CD4-positive, CD25-positive, alpha-beta regulatory T cell (primary cell): ENCODE measurements around the gene VPS11. TPM values are rescaled to one million over a fixed set of nuclear protein-coding genes. Genes with fewer than 3 reads are reported as not detected.

Experiments
- ATAC-seq, 2 donors: fragments of 150-1000 bp; cut with Tn5 transposase; one replicate each; pipeline ENCODE4 v1.10.0; 2021; ENCODE audit warnings: low read depth in 2 of 2, moderate number of reproducible peaks in 2 of 2, moderate library complexity in 1 of 2
- DNase-seq, 3 donors: peaks; one replicate each; pipeline versions ENCODE4 v3.0.0 to v3.0.0-alpha.2; 2012 to 2022; ENCODE audit warnings: mixed read lengths in 1 of 3
- H3K27ac ChIP-seq: one replicate; pipeline ENCODE4 v1.7.0; 2013; ENCODE audit warnings: mild to moderate bottlenecking, low read length; ENCODE audit not compliant: insufficient read depth, poor library complexity, severe bottlenecking
- H3K27me3 ChIP-seq: one replicate; pipeline ENCODE4 v1.7.0; 2013; ENCODE audit warnings: low read length; ENCODE audit not compliant: control insufficient read depth, insufficient read depth
- H3K36me3 ChIP-seq: one replicate; pipeline ENCODE4 v1.7.0; 2013; ENCODE audit warnings: mild to moderate bottlenecking, low read length, moderate library complexity; ENCODE audit not compliant: control insufficient read depth, insufficient read depth
- H3K4me1 ChIP-seq: 2 replicates; pipeline ENCODE4 v1.7.0; 2013; ENCODE audit warnings: mild to moderate bottlenecking, low read length; ENCODE audit not compliant: insufficient read depth, control insufficient read depth, poor library complexity, severe bottlenecking
- H3K4me3 ChIP-seq: one replicate; pipeline ENCODE4 v1.7.0; 2013; ENCODE audit warnings: low read depth, mild to moderate bottlenecking, low read length, moderate library complexity
- H3K9me3 ChIP-seq, 2 experiments: 1 replicate in 1 of 2; 2 replicates in 1 of 2; pipeline ENCODE4 v1.7.0; 2013; ENCODE audit warnings: low read length in 2 of 2, mild to moderate bottlenecking in 1 of 2, moderate library complexity in 1 of 2; ENCODE audit not compliant: control insufficient read depth in 2 of 2
- H3K27ac Mint-ChIP-seq, 3 donors: one replicate each; pipeline ENCODE4 v1.8.0; 2020 to 2022; ENCODE audit warnings: mild to moderate bottlenecking in 3 of 3, mixed read lengths in 3 of 3, moderate library complexity in 2 of 3
- H3K27me3 Mint-ChIP-seq: one replicate; pipeline ENCODE4 v1.8.0; 2022; ENCODE audit warnings: mild to moderate bottlenecking, mixed read lengths
- H3K36me3 Mint-ChIP-seq: one replicate; pipeline ENCODE4 v1.8.0; 2020; ENCODE audit warnings: mixed read lengths
- H3K4me1 Mint-ChIP-seq, 4 donors: one replicate each; pipeline ENCODE4 v1.8.0; 2020 to 2022; ENCODE audit warnings: mixed read lengths in 4 of 4, mild to moderate bottlenecking in 1 of 4
- H3K4me3 Mint-ChIP-seq, 4 donors: one replicate each; pipeline ENCODE4 v1.8.0; 2020 to 2022; ENCODE audit warnings: mild to moderate bottlenecking in 4 of 4, mixed read lengths in 4 of 4, moderate library complexity in 3 of 4
- H3K9me3 Mint-ChIP-seq, 7 donors: one replicate each; pipeline ENCODE4 v1.8.0; 2020 to 2022; ENCODE audit warnings: mixed read lengths in 7 of 7, mild to moderate bottlenecking in 3 of 7, moderate library complexity in 2 of 7
- polyA plus RNA-seq, 4 donors: library from polyadenylated mRNA; unstranded; fragments of 300-500 nt; fragmentation: Illumina TruSeq; gene quantifications; one replicate each; pipeline ENCODE4 v1.2.3, GENCODE V29; 2021
- total RNA-seq: library from RNA; stranded (reverse); gene quantifications from one replicate; pipeline ENCODE4 v1.2.3, GENCODE V29; 2022

The VPS11 gene
- 78.8 TPM for total RNA-seq
- 10 to 100 TPM; 53.2 to 59.2 (median 56.9) TPM for polyA plus RNA-seq

DNA sequence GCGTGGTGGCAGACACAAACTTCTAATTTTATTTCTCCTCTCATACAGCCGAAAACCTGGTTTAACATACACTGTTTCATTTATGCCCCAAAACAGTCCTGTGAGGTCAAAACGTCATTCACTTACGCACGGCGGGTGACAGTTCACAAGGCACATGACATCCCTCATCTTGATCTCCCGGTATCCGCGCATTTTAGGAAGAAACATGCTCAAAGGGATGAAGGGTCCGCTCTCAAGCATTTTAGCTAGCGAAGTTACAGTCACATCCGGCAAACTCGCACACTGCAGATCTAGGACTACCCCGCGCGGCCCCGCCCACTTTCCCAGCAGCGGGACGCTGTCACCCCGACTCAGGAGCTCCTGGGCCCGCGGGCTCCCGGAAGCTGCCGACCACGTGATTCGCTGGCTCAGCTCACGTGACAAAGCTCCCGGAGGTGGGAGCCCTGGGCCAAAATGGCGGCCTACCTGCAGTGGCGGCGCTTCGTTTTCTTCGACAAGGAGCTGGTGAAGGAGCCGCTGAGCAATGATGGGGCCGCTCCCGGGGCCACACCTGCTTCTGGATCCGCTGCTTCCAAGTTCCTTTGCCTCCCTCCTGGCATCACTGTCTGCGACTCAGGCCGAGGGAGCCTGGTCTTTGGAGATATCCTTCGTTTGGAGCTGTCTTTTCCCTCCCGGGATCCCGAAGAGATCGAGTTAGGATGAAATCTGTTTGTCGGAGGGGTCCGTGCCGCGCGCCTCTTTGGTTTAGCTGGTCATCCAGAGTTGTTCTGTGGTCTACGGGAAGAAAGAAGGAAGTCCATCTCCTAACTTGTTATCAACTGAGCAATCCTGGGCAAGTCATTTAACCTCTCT, at the start of gene VPS11:
TSS of gene VPS11 (plus strand) at position 448 of the 852 bp plus-strand sequence. CDS start at position 454, 6 bp downstream.
- Mint-ChIP-seq H3K4me1 (peaks cover 12 to 53% (median 32%) of the 10 kb centered on the region in 4 donors), H3K4me3 (peak within 1 kb of the TSS; percentile 88 to 95 (median 94)), H3K36me3 (peaks cover 25% of the 10 kb centered on the region), H3K27ac (peak within 1 kb of the TSS; percentile 97 to 99 (median 98)), H3K27me3 (no peaks in the 10 kb centered on the region), H3K9me3 (no peaks in the 10 kb centered on the region)
- no peaks in the 10 kb centered on the region for H3K9me3 ChIP-seq
- peaks cover 37% of the 10 kb centered on the region for H3K4me1 ChIP-seq
- peaks cover 18% of the 10 kb centered on the region for H3K36me3 ChIP-seq
- peak; percentile 96 to 99 (median 99) for DNase-seq
- peak; percentile 96 to 99 for ATAC-seq
- H3K4me3 ChIP-seq: peak within 1 kb of the TSS; percentile 98
- H3K27ac ChIP-seq: peak within 1 kb of the TSS; percentile 95
- no peaks in the 10 kb centered on the region for H3K27me3 ChIP-seq

DNA sequence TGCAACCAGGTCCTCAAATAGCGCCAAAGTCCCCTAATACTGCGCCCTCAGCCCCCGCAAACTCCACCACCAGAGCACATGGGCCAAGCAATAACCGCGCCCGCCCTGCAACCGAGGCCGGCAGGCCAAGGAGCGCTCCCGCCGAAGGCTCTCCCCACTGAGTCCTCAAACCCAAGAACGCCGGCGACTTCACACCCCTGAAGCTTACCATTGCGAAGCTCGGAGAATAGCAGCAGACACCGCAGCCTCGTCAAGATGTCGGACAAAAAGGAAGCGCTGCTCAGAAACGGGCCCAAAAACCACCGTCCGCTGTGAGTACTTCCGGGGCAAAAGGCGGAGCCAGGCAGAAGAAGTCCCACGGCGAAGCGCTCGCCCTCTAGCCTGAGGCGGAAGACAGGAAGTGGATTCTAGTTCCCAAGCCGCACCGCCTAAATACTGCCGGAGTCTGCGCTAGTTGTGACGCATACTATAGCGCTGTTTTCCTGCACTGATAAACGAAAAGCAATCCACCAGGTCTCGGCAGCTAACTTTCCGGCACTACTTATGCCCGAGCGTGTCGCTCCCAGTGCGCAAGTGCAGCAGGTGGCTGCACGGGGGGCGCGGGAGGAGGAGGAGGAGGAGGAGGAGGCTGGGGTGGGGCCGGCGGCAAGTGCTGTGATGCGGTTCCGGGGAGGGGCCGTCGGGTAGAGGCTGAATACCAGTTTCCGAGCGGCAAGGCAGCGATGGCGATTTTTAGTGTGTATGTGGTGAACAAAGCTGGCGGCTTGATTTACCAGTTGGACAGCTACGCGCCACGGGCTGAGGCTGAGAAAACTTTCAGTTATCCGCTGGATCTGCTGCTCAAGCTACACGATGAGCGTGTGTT, 49.3 kb upstream of the VPS11 start, which contains the start of the genes RPS25 and TRAPPC4:
TSS of gene RPS25 (minus strand) at position 270 of the 865 bp plus-strand sequence. CDS start at position 211, 59 bp downstream.
TSS of gene TRAPPC4 (plus strand) at position 693 of the 865 bp plus-strand sequence. CDS start at position 723, 30 bp downstream.
- Mint-ChIP-seq H3K4me3 (peak within 1 kb of the TSS; percentile 98 to 100 (median 100)), H3K27ac (peak within 1 kb of the TSS; percentile 99 to 100 (median 100)), H3K4me1 (peaks cover 12 to 74% (median 39%) of the 10 kb centered on the region in 4 donors), H3K36me3 (peaks cover 37% of the 10 kb centered on the region), H3K9me3 (peaks cover 0 to 1% (median 0%) of the 10 kb centered on the region in 7 donors), H3K27me3 (peaks cover 4% of the 10 kb centered on the region)
- no peaks in the 10 kb centered on the region for H3K27me3 ChIP-seq
- ATAC-seq (peak; percentile 88 to 91), DNase-seq (peak; percentile 94 to 98 (median 97))
- peaks cover 48% of the 10 kb centered on the region for H3K4me1 ChIP-seq
- H3K4me3 ChIP-seq: peak within 1 kb of the TSS; percentile 97
- H3K36me3 ChIP-seq: peaks cover 57% of the 10 kb centered on the region
- H3K27ac ChIP-seq: peak within 1 kb of the TSS; percentile 94
- H3K9me3 ChIP-seq: no peaks in the 10 kb centered on the region

DNA sequence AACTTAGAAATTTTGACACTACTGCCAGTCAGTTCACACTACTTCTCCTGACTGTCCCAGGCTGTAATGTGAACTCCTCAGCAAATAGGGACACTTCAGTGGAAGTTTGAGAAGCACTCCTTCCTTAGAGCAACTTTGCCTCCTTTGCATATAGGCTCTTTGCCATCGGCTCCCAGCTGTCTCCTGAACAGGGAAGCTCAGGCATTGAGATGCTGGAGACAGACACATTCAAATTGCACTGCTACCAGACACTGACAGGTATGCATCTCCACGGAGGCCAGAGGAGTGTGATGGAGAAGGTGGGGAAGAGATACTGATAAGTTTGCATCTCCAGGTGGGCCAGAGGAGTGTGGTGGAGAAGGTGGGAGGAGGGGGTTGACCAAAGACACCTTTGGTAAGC, 47.6 kb upstream of the VPS11 start:
- Mint-ChIP-seq H3K27ac (peak overlapping the region; percentile 99 to 100 (median 100)), H3K36me3 (peaks cover 41% of the 10 kb centered on the region), H3K4me1 (peaks cover 20 to 87% (median 44%) of the 10 kb centered on the region in 4 donors), H3K9me3 (peaks cover 0 to 1% (median 0%) of the 10 kb centered on the region in 7 donors), H3K27me3 (peaks cover 4% of the 10 kb centered on the region), H3K4me3 (peak overlapping the region; percentile 98 to 100 (median 100))
- Histone ChIP-seq H3K36me3 (peaks cover 60% of the 10 kb centered on the region), H3K27me3 (no peaks in the 10 kb centered on the region), H3K9me3 (no peaks in the 10 kb centered on the region), H3K4me1 (peaks cover 48% of the 10 kb centered on the region), H3K4me3 (peak overlapping the region; percentile 75), H3K27ac (peak overlapping the region; percentile 94)
- DNase-seq (no peak), ATAC-seq (no peak)

DNA sequence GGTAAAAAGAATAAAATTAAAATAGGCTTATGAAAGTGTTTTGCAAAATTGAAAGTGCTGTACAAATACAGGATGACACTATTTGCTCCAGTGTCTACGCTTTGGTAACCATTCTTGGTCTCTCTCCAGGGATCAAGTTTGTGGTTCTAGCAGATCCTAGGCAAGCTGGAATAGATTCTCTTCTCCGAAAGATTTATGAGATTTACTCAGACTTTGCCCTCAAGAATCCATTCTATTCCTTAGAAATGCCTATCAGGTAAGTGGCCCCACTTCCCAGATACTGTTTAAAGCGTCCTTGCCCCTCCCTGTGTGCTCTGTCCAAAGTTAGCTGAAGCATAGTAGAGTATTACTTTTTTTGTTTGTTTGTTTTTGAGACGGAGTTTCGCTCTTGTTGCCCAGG, 46.0 kb upstream of the VPS11 start:
- H3K4me1 Mint-ChIP-seq: peaks cover 20 to 76% (median 43%) of the 10 kb centered on the region in 4 donors

DNA sequence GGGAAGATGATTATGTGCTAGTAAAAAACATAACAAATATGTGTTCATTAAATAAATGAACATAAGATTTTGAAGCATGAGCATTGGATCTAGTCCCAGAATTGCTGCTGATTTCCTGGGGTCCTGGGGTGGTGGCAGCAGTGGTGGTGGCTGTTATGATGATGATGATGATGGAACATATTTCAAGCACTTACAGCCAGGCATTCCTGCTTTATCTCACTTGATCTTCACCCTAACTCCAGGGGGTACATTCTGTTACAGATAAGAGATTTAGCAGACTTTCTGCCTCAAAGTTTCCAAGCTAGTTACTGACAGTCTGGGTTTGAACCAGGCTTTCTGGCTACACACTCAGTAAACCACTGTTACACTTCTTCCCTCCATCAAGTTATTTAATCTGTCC, 43.9 kb upstream of the VPS11 start:
- H3K9me3 Mint-ChIP-seq: no peaks in the 10 kb centered on the region
- peaks cover 20 to 59% (median 31%) of the 10 kb centered on the region in 4 donors for H3K4me1 Mint-ChIP-seq
- H3K27me3 Mint-ChIP-seq: no peaks in the 10 kb centered on the region
- ATAC-seq: no peak
- no peak overlapping the region for H3K4me3 ChIP-seq
- H3K27me3 ChIP-seq: no peaks in the 10 kb centered on the region
- H3K4me1 ChIP-seq: peaks cover 26% of the 10 kb centered on the region
- H3K27ac Mint-ChIP-seq: no peak overlapping the region
- peaks cover 37% of the 10 kb centered on the region for H3K36me3 Mint-ChIP-seq
- DNase-seq: no peak
- peak overlapping the region in 2 of 4 donors; percentile 12 to 53 for H3K4me3 Mint-ChIP-seq
- no peaks in the 10 kb centered on the region for H3K9me3 ChIP-seq
- no peak overlapping the region for H3K27ac ChIP-seq
- H3K36me3 ChIP-seq: peaks cover 52% of the 10 kb centered on the region

More for the DNA sequence above, 46.0 kb upstream of the VPS11 start:
- ATAC-seq: no peak
- H3K27me3 Mint-ChIP-seq: peaks cover 4% of the 10 kb centered on the region
- no peaks in the 10 kb centered on the region for H3K9me3 ChIP-seq
- H3K27me3 ChIP-seq: no peaks in the 10 kb centered on the region
- peak overlapping the region; percentile 26 for H3K4me3 ChIP-seq
- peaks cover 0 to 1% (median 0%) of the 10 kb centered on the region in 7 donors for H3K9me3 Mint-ChIP-seq
- H3K4me1 ChIP-seq: peaks cover 38% of the 10 kb centered on the region
- peaks cover 53% of the 10 kb centered on the region for H3K36me3 ChIP-seq
- H3K36me3 Mint-ChIP-seq: peaks cover 40% of the 10 kb centered on the region
- peak overlapping the region; percentile 27 to 100 (median 44) for H3K4me3 Mint-ChIP-seq
- H3K27ac ChIP-seq: no peak overlapping the region
- peak overlapping the region in 2 of 3 donors; percentile 56 to 65 for H3K27ac Mint-ChIP-seq
- DNase-seq: no peak

DNA sequence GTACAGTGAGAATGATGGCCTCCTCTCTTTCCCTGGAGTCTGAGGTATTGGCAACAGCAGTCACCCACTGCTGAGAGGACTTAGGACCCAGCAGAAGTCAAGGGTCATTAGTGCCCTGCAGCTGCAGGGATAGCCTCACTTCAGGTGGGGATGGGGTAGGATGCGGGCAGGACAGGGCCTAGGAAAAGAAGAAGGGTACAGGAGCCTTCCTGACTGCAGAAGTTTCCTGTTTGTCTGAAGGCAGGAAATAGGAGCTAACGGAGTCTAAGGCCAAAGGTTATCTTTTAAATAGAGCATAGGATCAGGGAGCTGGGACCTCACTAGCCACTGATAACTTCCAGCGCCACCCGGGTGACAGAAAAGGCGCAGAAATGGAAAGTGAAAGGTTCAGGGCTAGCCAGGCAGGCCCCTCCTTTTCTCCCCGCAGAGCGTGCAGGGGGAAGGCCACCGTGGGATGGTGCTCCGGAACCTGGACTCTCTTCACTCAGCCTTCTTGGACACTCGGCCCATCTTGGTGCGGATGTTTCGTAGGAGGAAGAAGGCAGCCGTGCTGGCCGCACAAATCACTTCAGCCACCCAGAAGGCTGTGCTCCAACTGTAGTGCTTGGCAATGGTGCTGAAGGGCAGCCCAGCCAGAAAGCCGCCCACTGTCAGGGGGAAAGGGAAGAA, 43.1 kb upstream of the VPS11 start:
- H3K4me1 Mint-ChIP-seq: peaks cover 20 to 63% (median 30%) of the 10 kb centered on the region in 4 donors
- no peaks in the 10 kb centered on the region for H3K9me3 ChIP-seq
- peaks cover 52% of the 10 kb centered on the region for H3K36me3 ChIP-seq

DNA sequence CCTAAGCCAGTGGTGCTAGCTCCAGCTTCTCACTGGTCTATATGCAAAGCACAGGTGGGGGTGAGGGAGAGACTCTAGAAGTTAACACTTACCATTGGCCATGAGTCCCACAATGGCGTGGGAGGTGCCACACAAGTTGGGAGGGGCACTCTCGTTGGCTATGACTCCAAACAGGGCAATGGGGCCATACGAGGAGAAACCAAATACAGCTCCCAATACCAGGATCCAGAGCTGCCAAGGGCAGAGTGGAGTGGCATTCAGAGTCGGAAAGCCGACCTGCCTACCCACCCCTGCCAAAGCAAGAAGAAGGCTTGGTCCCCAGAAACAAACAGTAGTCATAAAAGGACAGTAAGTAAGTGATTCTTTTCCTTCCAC, 42.5 kb upstream of the VPS11 start:
- no peak for ATAC-seq
- DNase-seq: no peak
- Histone ChIP-seq H3K27me3 (no peaks in the 10 kb centered on the region), H3K9me3 (no peaks in the 10 kb centered on the region), H3K27ac (no peak overlapping the region), H3K4me1 (peaks cover 27% of the 10 kb centered on the region), H3K4me3 (no peak overlapping the region), H3K36me3 (peaks cover 47% of the 10 kb centered on the region)
- Mint-ChIP-seq H3K4me1 (peaks cover 15 to 62% (median 31%) of the 10 kb centered on the region in 4 donors), H3K27me3 (no peaks in the 10 kb centered on the region), H3K27ac (peak overlapping the region in 1 of 3 donors; percentile 78), H3K4me3 (peak overlapping the region in 1 of 4 donors; percentile 53), H3K9me3 (no peaks in the 10 kb centered on the region), H3K36me3 (peaks cover 34% of the 10 kb centered on the region)

More for the DNA sequence above, 43.1 kb upstream of the VPS11 start:
- Mint-ChIP-seq H3K27ac (peak overlapping the region in 1 of 3 donors; percentile 78), H3K27me3 (no peaks in the 10 kb centered on the region), H3K4me3 (peak overlapping the region in 1 of 4 donors; percentile 53), H3K36me3 (peaks cover 37% of the 10 kb centered on the region), H3K9me3 (no peaks in the 10 kb centered on the region)
- Histone ChIP-seq H3K4me1 (peaks cover 27% of the 10 kb centered on the region), H3K4me3 (no peak overlapping the region), H3K27me3 (no peaks in the 10 kb centered on the region), H3K27ac (no peak overlapping the region)
- ATAC-seq (no peak), DNase-seq (no peak)
